WERI-Rb-1 (cell line): ENCODE data around the gene C3orf22.
A peak's percentile ranks its signal among the peaks of the same experiment; 100 is the strongest.

Experiments
- DNase-seq: peaks from one replicate; pipeline ENCODE4 v3.0.0-alpha.2; 2020
- H3K27ac ChIP-seq: fragments of 250-450 bp; sonication (Bioruptor Pico); 2 replicates; pipeline ENCODE4 v1.5.1; 2020; ENCODE audit warnings: mild to moderate bottlenecking, moderate library complexity
- H3K27me3 ChIP-seq: fragments of 250-450 bp; sonication (Bioruptor Pico); 2 replicates; pipeline ENCODE4 v1.5.1; 2021; ENCODE audit warnings: mild to moderate bottlenecking, low read depth, moderate library complexity; ENCODE audit not compliant: insufficient read depth, severe bottlenecking
- H3K36me3 ChIP-seq: fragments of 250-450 bp; sonication (Bioruptor Pico); 2 replicates; pipeline ENCODE4 v1.5.1; 2020; ENCODE audit warnings: mild to moderate bottlenecking, moderate library complexity
- H3K4me3 ChIP-seq: 2 replicates; pipeline ENCODE4 v1.5.1; 2011; ENCODE audit warnings: low read depth, mild to moderate bottlenecking, control low read depth, low read length
- H3K9me3 ChIP-seq: fragments of 250-450 bp; sonication (Bioruptor Pico); 2 replicates; pipeline ENCODE4 v1.5.1; 2021; ENCODE audit warnings: mild to moderate bottlenecking, moderate library complexity; ENCODE audit not compliant: severe bottlenecking
- TF ChIP-seq, protein P1 (sequence below): IDR thresholded peaks from 2 replicates; pipeline ENCODE4 v1.5.1; 2011; ENCODE audit warnings: low read depth, mild to moderate bottlenecking, control low read depth, inconsistent platforms, low read length

C3orf22 gene

DNA sequence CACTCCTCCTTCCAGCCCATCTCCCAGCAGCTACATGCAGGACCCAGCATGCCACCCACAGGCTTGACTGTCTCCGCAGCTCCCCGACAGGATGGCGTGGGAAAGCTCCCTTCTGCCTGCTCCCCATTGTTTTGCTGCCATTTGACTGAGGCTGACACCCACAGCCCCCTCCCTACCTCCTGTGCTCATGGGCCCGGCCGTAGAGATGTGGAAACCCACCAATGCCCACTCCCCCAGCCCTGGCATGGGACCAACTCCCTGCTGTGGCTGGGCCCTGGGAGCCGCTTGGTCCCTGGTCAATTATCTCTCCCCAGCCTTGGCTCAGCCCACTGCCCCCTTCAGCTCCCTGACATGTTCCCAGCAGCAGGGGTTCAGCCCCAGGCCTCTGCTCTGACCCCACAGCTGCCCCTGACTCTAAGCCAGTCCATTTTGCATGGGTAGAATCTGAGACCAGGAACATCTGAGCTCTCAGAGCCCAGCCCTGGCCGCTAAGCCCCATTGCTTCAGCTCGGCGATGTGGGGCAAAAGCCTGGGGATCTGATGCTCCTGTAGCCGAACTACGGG lies 8.2 kb downstream of the C3orf22 start:
- TF ChIP-seq, protein P1, sequence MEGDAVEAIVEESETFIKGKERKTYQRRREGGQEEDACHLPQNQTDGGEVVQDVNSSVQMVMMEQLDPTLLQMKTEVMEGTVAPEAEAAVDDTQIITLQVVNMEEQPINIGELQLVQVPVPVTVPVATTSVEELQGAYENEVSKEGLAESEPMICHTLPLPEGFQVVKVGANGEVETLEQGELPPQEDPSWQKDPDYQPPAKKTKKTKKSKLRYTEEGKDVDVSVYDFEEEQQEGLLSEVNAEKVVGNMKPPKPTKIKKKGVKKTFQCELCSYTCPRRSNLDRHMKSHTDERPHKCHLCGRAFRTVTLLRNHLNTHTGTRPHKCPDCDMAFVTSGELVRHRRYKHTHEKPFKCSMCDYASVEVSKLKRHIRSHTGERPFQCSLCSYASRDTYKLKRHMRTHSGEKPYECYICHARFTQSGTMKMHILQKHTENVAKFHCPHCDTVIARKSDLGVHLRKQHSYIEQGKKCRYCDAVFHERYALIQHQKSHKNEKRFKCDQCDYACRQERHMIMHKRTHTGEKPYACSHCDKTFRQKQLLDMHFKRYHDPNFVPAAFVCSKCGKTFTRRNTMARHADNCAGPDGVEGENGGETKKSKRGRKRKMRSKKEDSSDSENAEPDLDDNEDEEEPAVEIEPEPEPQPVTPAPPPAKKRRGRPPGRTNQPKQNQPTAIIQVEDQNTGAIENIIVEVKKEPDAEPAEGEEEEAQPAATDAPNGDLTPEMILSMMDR: no peak
- H3K9me3 ChIP-seq: no peaks in the 10 kb centered on the region
- no peak overlapping the region for H3K4me3 ChIP-seq
- no peaks in the 10 kb centered on the region for H3K36me3 ChIP-seq
- H3K27me3 ChIP-seq: no peaks in the 10 kb centered on the region
- DNase-seq: peak; percentile 3
- H3K27ac ChIP-seq: no peak overlapping the region

DNA sequence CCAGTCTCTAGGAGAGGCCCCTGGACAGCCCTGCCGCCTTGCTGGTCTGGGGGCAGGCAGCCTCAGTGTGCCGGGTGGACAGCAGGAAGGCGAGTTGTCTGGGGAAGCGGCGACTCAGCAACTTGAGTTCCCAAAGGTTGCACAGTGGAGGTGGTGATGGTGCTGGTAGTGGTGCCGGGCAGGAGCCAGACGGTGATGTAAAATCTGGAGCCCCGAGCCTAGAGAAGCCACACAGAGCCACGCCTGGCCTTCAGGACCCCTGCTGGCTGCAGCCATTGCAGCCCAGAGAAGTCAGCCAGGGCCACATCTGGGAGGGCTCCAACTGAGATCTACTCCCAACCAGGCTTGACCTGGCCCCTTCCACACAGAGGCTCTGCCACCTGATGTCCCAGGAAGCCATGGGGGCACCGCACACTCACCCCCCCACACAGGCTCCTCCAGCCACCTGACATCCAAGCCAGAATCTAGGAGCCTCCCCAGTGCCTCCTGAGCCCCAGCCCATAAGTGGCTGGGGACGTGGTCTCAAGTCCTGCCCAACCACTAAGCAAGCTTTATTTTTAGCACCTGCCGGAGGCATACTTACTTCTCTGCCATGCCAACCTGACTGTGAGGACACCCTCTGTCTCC lies 8.8 kb downstream of the C3orf22 start:
- Histone ChIP-seq H3K27ac (no peak overlapping the region), H3K9me3 (no peaks in the 10 kb centered on the region), H3K4me3 (no peak overlapping the region), H3K36me3 (no peaks in the 10 kb centered on the region), H3K27me3 (no peaks in the 10 kb centered on the region)
- DNase-seq: peak; percentile 4
- TF ChIP-seq, protein P1: no peak

DNA sequence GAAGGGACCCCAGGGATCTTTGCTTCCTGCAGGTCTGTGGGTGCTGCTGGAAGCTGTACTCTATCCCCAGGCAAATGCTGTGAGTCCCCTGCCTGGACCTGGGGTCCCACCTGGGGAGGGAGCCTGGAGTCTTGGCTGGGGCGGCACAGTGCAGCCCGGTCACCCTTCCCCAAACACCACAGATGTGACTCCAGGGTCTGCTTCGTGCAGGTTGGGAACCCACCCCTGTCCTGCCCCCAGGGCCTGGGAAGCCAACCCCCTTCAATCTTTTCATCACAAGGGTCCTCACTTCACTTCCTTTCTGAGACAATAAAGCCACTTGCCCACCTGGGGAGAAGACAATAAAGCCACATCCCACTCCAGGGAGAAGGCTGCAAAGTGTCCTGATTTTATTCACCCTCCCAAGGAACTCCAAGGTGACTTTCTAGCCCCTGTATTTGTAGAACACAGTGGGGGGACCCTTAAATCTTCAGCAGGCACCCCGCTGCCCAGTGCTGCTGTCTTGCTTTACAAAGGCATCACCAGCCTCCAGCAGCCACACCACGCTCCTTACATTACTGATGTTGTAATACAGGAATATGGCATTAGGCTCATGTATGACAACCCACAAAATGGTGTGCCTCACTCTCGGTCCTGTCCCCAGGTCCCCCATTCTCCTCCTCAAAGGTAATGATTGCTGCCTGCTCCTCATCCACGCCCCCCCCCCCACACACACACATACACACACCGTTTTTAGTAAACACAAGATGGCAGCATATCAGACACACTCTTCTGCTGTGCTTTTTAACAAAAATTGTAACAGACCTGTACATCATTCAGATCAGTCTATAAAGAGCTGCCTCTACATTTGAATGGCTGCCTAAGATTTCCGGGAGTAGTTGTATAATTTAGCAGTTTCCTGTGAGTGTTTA lies 9.9 kb downstream of the C3orf22 start:
- Histone ChIP-seq H3K9me3 (no peaks in the 10 kb centered on the region), H3K27ac (no peak overlapping the region), H3K4me3 (no peak overlapping the region), H3K36me3 (no peaks in the 10 kb centered on the region), H3K27me3 (no peaks in the 10 kb centered on the region)
- TF ChIP-seq, protein P1: no peak
- DNase-seq: peak; percentile 4

DNA sequence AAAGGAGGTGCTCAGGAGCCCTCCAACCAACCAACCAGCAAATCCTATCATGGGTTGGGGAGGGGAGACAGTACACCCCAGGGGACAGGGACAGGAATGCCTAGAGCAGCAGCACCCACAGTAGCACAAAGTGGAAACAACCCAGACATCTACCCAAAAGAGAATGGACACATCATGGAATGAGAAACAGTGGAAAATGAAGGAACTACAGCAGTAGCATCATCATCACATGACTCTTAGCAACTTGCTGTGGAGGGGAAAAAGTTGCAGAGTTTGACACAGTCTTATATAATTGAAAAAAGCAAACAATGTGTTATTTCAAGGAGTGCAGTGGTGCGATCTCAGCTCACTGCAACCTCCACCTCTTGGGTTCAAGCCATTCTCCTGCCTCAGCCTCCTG lies 11.0 kb downstream of the C3orf22 start:
- TF ChIP-seq, protein P1: no peak
- peak; percentile 5 for DNase-seq
- Histone ChIP-seq H3K27me3 (no peaks in the 10 kb centered on the region), H3K9me3 (no peaks in the 10 kb centered on the region), H3K36me3 (no peaks in the 10 kb centered on the region), H3K4me3 (no peak overlapping the region), H3K27ac (no peak overlapping the region)

DNA sequence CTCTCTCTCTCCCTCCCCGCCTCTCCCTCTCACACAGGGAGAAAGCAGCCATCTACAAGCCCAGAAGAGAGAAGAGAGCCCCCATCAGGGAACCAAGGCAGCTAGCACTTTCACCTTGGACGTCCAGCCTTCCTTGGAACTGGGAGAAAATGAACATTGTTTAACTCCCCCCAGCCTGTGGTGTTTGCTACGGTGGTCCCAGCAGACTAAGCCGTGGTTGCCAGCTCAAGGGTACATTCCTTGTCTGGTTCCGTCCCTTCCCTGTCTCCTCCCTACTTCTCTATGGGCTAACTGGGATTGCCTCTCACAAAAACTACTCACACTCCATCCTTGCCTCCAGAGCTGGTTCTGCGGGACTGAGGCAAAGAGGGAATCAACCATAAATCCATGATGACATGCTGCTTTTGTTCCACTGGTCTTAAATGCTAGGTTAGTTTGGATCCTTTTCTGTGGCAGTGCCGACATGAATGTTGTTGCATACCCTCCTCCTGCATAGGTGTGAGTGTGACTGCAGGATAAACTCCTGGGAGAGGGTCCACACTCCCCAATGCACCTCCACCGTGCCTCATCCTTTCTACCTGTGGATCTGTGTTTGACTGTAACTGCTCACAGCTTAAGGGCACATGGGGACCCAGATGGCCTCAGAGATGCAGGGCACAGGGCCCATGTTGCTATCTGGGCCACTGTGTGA lies 12.0 kb downstream of the C3orf22 start:
- Histone ChIP-seq H3K36me3 (no peaks in the 10 kb centered on the region), H3K27ac (no peak overlapping the region), H3K27me3 (no peaks in the 10 kb centered on the region), H3K4me3 (no peak overlapping the region), H3K9me3 (no peaks in the 10 kb centered on the region)
- TF ChIP-seq, protein P1: no peak
- DNase-seq: peak; percentile 10
